ENCODE measurements around the gene SCNN1G. TPM values are rescaled to one million over a fixed set of nuclear protein-coding genes. Genes with fewer than 3 reads are reported as not detected.

SCNN1G gene
- total and polyA plus RNA-seq, 9 of the 15 experiments (the other 6 are each of a cell fraction or from before 2014, with no cell fraction given): not detected

- TF ChIP-seq MGA (IDR thresholded peaks at IDR 0.05) (no peak), TGIF2 (CRISPR knock-in tag; IDR thresholded peaks at IDR 0.05) (no peak), ATF7 (IDR thresholded peaks at IDR 0.05) (no peak), RB1 (IDR thresholded peaks at IDR 0.05; ENCODE audit: low read depth) (no peak), ZNF347 (CRISPR knock-in tag; IDR thresholded peaks at IDR 0.05; ENCODE audit: low read depth) (no peak), MECOM (CRISPR knock-in tag; IDR thresholded peaks at IDR 0.05) (no peak)
- TF ChIP-seq, protein P1, sequence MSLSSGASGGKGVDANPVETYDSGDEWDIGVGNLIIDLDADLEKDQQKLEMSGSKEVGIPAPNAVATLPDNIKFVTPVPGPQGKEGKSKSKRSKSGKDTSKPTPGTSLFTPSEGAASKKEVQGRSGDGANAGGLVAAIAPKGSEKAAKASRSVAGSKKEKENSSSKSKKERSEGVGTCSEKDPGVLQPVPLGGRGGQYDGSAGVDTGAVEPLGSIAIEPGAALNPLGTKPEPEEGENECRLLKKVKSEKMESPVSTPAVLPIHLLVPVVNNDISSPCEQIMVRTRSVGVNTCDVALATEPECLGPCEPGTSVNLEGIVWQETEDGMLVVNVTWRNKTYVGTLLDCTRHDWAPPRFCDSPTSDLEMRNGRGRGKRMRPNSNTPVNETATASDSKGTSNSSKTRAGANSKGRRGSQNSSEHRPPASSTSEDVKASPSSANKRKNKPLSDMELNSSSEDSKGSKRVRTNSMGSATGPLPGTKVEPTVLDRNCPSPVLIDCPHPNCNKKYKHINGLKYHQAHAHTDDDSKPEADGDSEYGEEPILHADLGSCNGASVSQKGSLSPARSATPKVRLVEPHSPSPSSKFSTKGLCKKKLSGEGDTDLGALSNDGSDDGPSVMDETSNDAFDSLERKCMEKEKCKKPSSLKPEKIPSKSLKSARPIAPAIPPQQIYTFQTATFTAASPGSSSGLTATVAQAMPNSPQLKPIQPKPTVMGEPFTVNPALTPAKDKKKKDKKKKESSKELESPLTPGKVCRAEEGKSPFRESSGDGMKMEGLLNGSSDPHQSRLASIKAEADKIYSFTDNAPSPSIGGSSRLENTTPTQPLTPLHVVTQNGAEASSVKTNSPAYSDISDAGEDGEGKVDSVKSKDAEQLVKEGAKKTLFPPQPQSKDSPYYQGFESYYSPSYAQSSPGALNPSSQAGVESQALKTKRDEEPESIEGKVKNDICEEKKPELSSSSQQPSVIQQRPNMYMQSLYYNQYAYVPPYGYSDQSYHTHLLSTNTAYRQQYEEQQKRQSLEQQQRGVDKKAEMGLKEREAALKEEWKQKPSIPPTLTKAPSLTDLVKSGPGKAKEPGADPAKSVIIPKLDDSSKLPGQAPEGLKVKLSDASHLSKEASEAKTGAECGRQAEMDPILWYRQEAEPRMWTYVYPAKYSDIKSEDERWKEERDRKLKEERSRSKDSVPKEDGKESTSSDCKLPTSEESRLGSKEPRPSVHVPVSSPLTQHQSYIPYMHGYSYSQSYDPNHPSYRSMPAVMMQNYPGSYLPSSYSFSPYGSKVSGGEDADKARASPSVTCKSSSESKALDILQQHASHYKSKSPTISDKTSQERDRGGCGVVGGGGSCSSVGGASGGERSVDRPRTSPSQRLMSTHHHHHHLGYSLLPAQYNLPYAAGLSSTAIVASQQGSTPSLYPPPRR (CRISPR knock-in tag; IDR thresholded peaks at IDR 0.05; ENCODE audit: borderline replicate concordance): no peak
Observed at GRCh38 chr16:23254338-23254737, 71.8 kb downstream of the SCNN1G start (continued).
